HCT116 (cell line): Measurements from ENCODE around the gene ENHO. TPM values are rescaled to one million over a fixed set of nuclear protein-coding genes. Genes with fewer than 3 reads are reported as not detected.

ENCODE experiments used
- ATAC-seq: fragments of 200-7000 bp; cut with Tn5 transposase; 2 replicates; pipeline ENCODE4 v1.9.1; 2020; ENCODE audit warnings: mild to moderate bottlenecking, moderate library complexity
- BruUV-seq: library from RNA; stranded (reverse); fragments of 400-500 nt; replicated peaks from 2 replicates; lab custom pipeline; 2021; lab: Mats Ljungman, UMichigan
- CTCF ChIA-PET: fragments of 300-600 bp; sonication (Branson Sonifier 250); formaldehyde crosslinking; loops from one replicate; lab custom pipeline; 2021; ENCODE audit warnings: antibody characterized with exemption; lab: Charles Lee
- POLR2A ChIA-PET: fragments of 300-600, 350-600 bp; sonication (Branson Sonifier 250); formaldehyde crosslinking; loops from one replicate; lab custom pipeline; 2021; ENCODE audit warnings: antibody characterized with exemption; lab: Charles Lee
- RAD21 ChIA-PET, 2 experiments: fragments of 300-600 bp; sonication (Branson Sonifier 250); formaldehyde crosslinking; loops; one replicate each; lab custom pipeline; 2023; ENCODE audit warnings: low total read pairs in 2 of 2; ENCODE audit not compliant: uncharacterized antibody in 2 of 2, unreplicated experiment in 2 of 2, low non-redundant PET in 1 of 2; lab: Charles Lee
- DNase-seq: peaks from one replicate; pipeline ENCODE4 v3.0.0-alpha.2; 2010; ENCODE audit warnings: low read depth, low spot score
- H2AFZ ChIP-seq: fragments of 200-600 bp; shearing (Covaris generic), sonication (generic); 2 replicates; pipeline ENCODE4 v1.6.1; 2017; ENCODE audit warnings: low read depth, mixed run types, mixed read lengths, antibody characterized with exemption, low read length; ENCODE audit not compliant: poor library complexity, severe bottlenecking
- H3K27ac ChIP-seq: 2 replicates; pipeline ENCODE4 v1.5.1; 2012; ENCODE audit warnings: low read depth, low read length
- H3K27me3 ChIP-seq: fragments of 200-600 bp; sonication (generic); 2 replicates; pipeline ENCODE4 v1.6.1; 2016; ENCODE audit warnings: mixed run types, low read length, mixed read lengths; ENCODE audit not compliant: insufficient read depth
- H3K36me3 ChIP-seq, 2 experiments: fragments of 200-500 bp in 1 of 2; fragments of 200-600 bp in 1 of 2; sonication (Bioruptor generic) in 1 of 2; sonication (generic) in 1 of 2; 2 replicates each; pipeline versions ENCODE4 v1.5.1 to v1.6.1; 2014 to 2016; ENCODE audit warnings: low read length in 2 of 2, inconsistent platforms in 1 of 2, mixed read lengths in 1 of 2, mixed run types in 1 of 2; ENCODE audit not compliant: insufficient read depth in 2 of 2, control insufficient read depth in 1 of 2
- H3K4me1 ChIP-seq, 2 experiments: fragments of 200-600 bp in 1 of 2; sonication (generic) in 1 of 2; 2 replicates each; pipeline versions ENCODE4 v1.5.1 to v1.6.1; 2012 to 2017; ENCODE audit warnings: low read length in 2 of 2, inconsistent platforms in 1 of 2, mild to moderate bottlenecking in 1 of 2, mixed read lengths in 1 of 2, mixed run types in 1 of 2, moderate library complexity in 1 of 2; ENCODE audit not compliant: insufficient read depth in 2 of 2, control insufficient read depth in 1 of 2
- H3K4me2 ChIP-seq: fragments of 200-600 bp; sonication (generic); 2 replicates; pipeline ENCODE4 v1.6.1; 2017; ENCODE audit warnings: mixed run types, low read length, mixed read lengths
- H3K4me3 ChIP-seq, 2 experiments: fragments of 200-600 bp in 1 of 2; sonication (generic) in 1 of 2; replicated peaks in 1 of 2; 2 replicates each; pipeline ENCODE4 v1.5.1; 2011 to 2016; ENCODE audit warnings: low read length in 2 of 2, control low read depth in 1 of 2, low read depth in 1 of 2, mild to moderate bottlenecking in 1 of 2, mixed read lengths in 1 of 2, mixed run types in 1 of 2
- H3K79me2 ChIP-seq: fragments of 200-600 bp; sonication (generic); 2 replicates; pipeline ENCODE4 v1.6.1; 2017; ENCODE audit warnings: mild to moderate bottlenecking, mixed run types, low read length, moderate library complexity, mixed read lengths; ENCODE audit not compliant: insufficient read depth
- H3K9ac ChIP-seq: fragments of 200-600 bp; sonication (generic); 2 replicates; pipeline ENCODE4 v1.6.1; 2016; ENCODE audit warnings: low read length, mixed read lengths
- H3K9me2 ChIP-seq: fragments of 200-600 bp; sonication (generic), shearing (Covaris generic); 2 replicates; pipeline ENCODE4 v1.6.1; 2017; ENCODE audit warnings: mixed run types, mild to moderate bottlenecking, moderate library complexity; ENCODE audit not compliant: insufficient read depth
- H3K9me3 ChIP-seq, 2 experiments: fragments of 200-500 bp in 1 of 2; fragments of 200-600 bp in 1 of 2; sonication (Bioruptor generic) in 1 of 2; sonication (generic) in 1 of 2; 2 replicates each; pipeline ENCODE4 v1.6.1; 2014 to 2017; ENCODE audit warnings: low read length in 2 of 2, mixed read lengths in 2 of 2, inconsistent platforms in 1 of 2, low read depth in 1 of 2, mild to moderate bottlenecking in 1 of 2, mixed run types in 1 of 2, moderate library complexity in 1 of 2; ENCODE audit not compliant: control insufficient read depth in 1 of 2, insufficient read depth in 1 of 2
- H4K20me1 ChIP-seq: fragments of 200-600 bp; sonication (generic), shearing (Covaris generic); 2 replicates; pipeline ENCODE4 v1.6.1; 2017; ENCODE audit warnings: mixed run types, mild to moderate bottlenecking, moderate library complexity; ENCODE audit not compliant: insufficient read depth
- SRF ChIP-seq: IDR thresholded peaks from 2 replicates; pipeline ENCODE4 v1.6.1; 2012; ENCODE audit warnings: low read depth
- ZNF274 ChIP-seq: fragments of 200-500 bp; sonication (Bioruptor generic); IDR thresholded peaks from 2 replicates; pipeline ENCODE4 v1.6.1; 2014; ENCODE audit warnings: mild to moderate bottlenecking, low read depth, low read length, inconsistent platforms
- intact Hi-C: fragments of 100-400 bp; cut with micrococcal nuclease; formaldehyde crosslinking; loops from 2 replicates; pipeline ENCODE4 v1.10.0; 2022
- total RNA-seq: library from RNA; stranded (reverse); gene quantifications from one replicate; pipeline ENCODE4 v1.2.1, GENCODE V29; 2021; ENCODE audit not compliant: unreplicated experiment

The ENHO gene
- total RNA-seq, 1 experiment from 2014 or later = 6.1 TPM

GRCh38 chr9:34571481-34571810 is 48.7 kb upstream of the ENHO start:
- no peak overlapping the region for H3K4me3 ChIP-seq
- intact Hi-C loops = no loop called here
- BruUV-seq = no TSS peak
- no peaks in the 10 kb centered on the region for H3K36me3 ChIP-seq
- POLR2A ChIA-PET = no interaction called here
- H3K4me1 ChIP-seq = no peaks in the 10 kb centered on the region; a peak in 1 of 4 replicates
- no peaks in the 10 kb centered on the region for H3K27me3 ChIP-seq
- no peaks in the 10 kb centered on the region for H4K20me1 ChIP-seq
- no peak for DNase-seq
- TF ChIP-seq ZNF274 = no peak
- H3K79me2 ChIP-seq = no peaks in the 10 kb centered on the region
- no peak overlapping the region for H3K9ac ChIP-seq
- ATAC-seq = no peak
- no peaks in the 10 kb centered on the region for H3K9me2 ChIP-seq
- no peak overlapping the region for H2AFZ ChIP-seq
- H3K27ac ChIP-seq = no peak overlapping the region
- H3K4me2 ChIP-seq = no peak overlapping the region
- RAD21 ChIA-PET = no interaction called here
- CTCF ChIA-PET = interaction anchor here (1.0 kb wide), 1 partner anchor 20 kb away, joined by 3 read pairs; no protein-coding TSS in a partner anchor
- H3K9me3 ChIP-seq = no peaks in the 10 kb centered on the region

- H3K36me3 ChIP-seq = no peaks in the 10 kb centered on the region
- H3K79me2 ChIP-seq = no peaks in the 10 kb centered on the region
- CTCF ChIA-PET = interaction anchor here (1.0 kb wide), 1 partner anchor 21 kb away, joined by 3 read pairs; no protein-coding TSS in a partner anchor
- no peak overlapping the region for H3K27ac ChIP-seq
- no TSS peak for BruUV-seq
- POLR2A ChIA-PET = no interaction called here
- no peaks in the 10 kb centered on the region for H3K9me3 ChIP-seq
- intact Hi-C loops = no loop called here
- TF ChIP-seq SRF = no peak
- TF ChIP-seq, all 23 proteins: peak for 0
- H2AFZ ChIP-seq = no peak overlapping the region
- ATAC-seq (no peak), DNase-seq (no peak)
- H3K27me3 ChIP-seq = no peaks in the 10 kb centered on the region
- H3K4me2 ChIP-seq = no peak overlapping the region
- no peaks in the 10 kb centered on the region for H3K9me2 ChIP-seq
- RAD21 ChIA-PET = no interaction called here
- H3K9ac ChIP-seq = no peak overlapping the region
- no peak overlapping the region for H3K4me3 ChIP-seq
- H4K20me1 ChIP-seq = no peaks in the 10 kb centered on the region
- H3K4me1 ChIP-seq = no peaks in the 10 kb centered on the region; a peak in 1 of 4 replicates
Measured at GRCh38 chr9:34570809-34571480, 48.2 kb upstream of the ENHO start.
